ENCODE measurements around the gene SLC5A5.

GRCh38 chr19:17840019-17840418 is 31.7 kb upstream of the SLC5A5 start:
- TF ChIP-seq CTCF (IDR thresholded peaks at IDR 0.05), result no peak
- TF ChIP-seq POLR2A (IDR thresholded peaks at IDR 0.05), result no peak
